ENCODE measurements around the gene IGSF9B.

Gene IGSF9B

GRCh38 chr11:133900176-133901105 is 56.3 kb downstream of the IGSF9B start:
- no peak for DNase-seq (ENCODE audit: low read depth in 3 of 3)

GRCh38 chr11:133898770-133899115 is 58.0 kb downstream of the IGSF9B start:
- DNase-seq (ENCODE audit: low read depth in 3 of 3): no peak

- no peak for DNase-seq (ENCODE audit: low read depth in 3 of 3)
Measured at GRCh38 chr11:133898031-133898769, 58.6 kb downstream of the IGSF9B start.

- no peak for DNase-seq (ENCODE audit: low read depth in 3 of 3)
Measured at GRCh38 chr11:133897331-133897650, 59.5 kb downstream of the IGSF9B start.

- DNase-seq (ENCODE audit: low read depth in 3 of 3): no peak
Measured at GRCh38 chr11:133896642-133897330, 60.0 kb downstream of the IGSF9B start.

GRCh38 chr11:133896028-133896427 is 60.7 kb downstream of the IGSF9B start:
- no peak for DNase-seq (ENCODE audit: low read depth in 3 of 3)

GRCh38 chr11:133895551-133895950 is 61.2 kb downstream of the IGSF9B start:
- DNase-seq (ENCODE audit: low read depth in 3 of 3): no peak

- no peak for DNase-seq (ENCODE audit: low read depth in 3 of 3)
Measured at GRCh38 chr11:133895061-133895479, 61.7 kb downstream of the IGSF9B start.

- no peak for DNase-seq (ENCODE audit: low read depth in 3 of 3)
Measured at GRCh38 chr11:133893381-133893780, 63.4 kb downstream of the IGSF9B start.

- no peak for DNase-seq (ENCODE audit: low read depth in 3 of 3)
Measured at GRCh38 chr11:133892584-133893380, 64.0 kb downstream of the IGSF9B start.

- no peak for DNase-seq (ENCODE audit: low read depth in 3 of 3)
Measured at GRCh38 chr11:133892126-133892525, 64.6 kb downstream of the IGSF9B start.

GRCh38 chr11:133889893-133890292 is 66.9 kb downstream of the IGSF9B start:
- DNase-seq (ENCODE audit: low read depth in 3 of 3): no peak

GRCh38 chr11:133889188-133889587 is 67.6 kb downstream of the IGSF9B start:
- no peak for DNase-seq (ENCODE audit: low read depth in 3 of 3)

- no peak for DNase-seq (ENCODE audit: low read depth in 3 of 3)
Measured at GRCh38 chr11:133887692-133888332, 69.0 kb downstream of the IGSF9B start.

GRCh38 chr11:133886029-133886428 is 70.7 kb downstream of the IGSF9B start:
- no peak for DNase-seq (ENCODE audit: low read depth in 3 of 3)

- no peak for DNase-seq (ENCODE audit: low read depth in 3 of 3)
Measured at GRCh38 chr11:133872160-133872559, 84.6 kb downstream of the IGSF9B start.

- DNase-seq (ENCODE audit: low read depth in 3 of 3): no peak
Measured at GRCh38 chr11:133867456-133867855, 89.3 kb downstream of the IGSF9B start.

- no peak for DNase-seq (ENCODE audit: low read depth in 3 of 3)
Measured at GRCh38 chr11:133865466-133865865, 91.3 kb downstream of the IGSF9B start.

GRCh38 chr11:133864756-133865155 is 92.0 kb downstream of the IGSF9B start:
- no peak for DNase-seq (ENCODE audit: low read depth in 3 of 3)

- DNase-seq (ENCODE audit: low read depth in 3 of 3): no peak
Measured at GRCh38 chr11:133860151-133860550, 96.6 kb downstream of the IGSF9B start.
